PC-9 (cell line): Measurements from ENCODE around the gene SYT2.
"Not testable (repeated sequence)": the region's sequence is repeated elsewhere in the genome, so short reads cannot be mapped to it uniquely, and the experiment has no call there.

ENCODE experiments used
- EZH2 ChIP-seq: fragments of 200-600 bp; sonication (generic); IDR thresholded peaks from 2 replicates; pipeline ENCODE4 v1.8.0; 2017; ENCODE audit warnings: antibody characterized with exemption, low read depth
- TF ChIP-seq, protein P1 (sequence below): fragments of 200-600 bp; sonication (generic); conservative IDR thresholded peaks from 2 replicates; pipeline ENCODE4 v1.6.1; 2017; ENCODE audit warnings: mixed run types, antibody characterized with exemption, mild to moderate bottlenecking, moderate library complexity

- TF ChIP-seq, protein P1, sequence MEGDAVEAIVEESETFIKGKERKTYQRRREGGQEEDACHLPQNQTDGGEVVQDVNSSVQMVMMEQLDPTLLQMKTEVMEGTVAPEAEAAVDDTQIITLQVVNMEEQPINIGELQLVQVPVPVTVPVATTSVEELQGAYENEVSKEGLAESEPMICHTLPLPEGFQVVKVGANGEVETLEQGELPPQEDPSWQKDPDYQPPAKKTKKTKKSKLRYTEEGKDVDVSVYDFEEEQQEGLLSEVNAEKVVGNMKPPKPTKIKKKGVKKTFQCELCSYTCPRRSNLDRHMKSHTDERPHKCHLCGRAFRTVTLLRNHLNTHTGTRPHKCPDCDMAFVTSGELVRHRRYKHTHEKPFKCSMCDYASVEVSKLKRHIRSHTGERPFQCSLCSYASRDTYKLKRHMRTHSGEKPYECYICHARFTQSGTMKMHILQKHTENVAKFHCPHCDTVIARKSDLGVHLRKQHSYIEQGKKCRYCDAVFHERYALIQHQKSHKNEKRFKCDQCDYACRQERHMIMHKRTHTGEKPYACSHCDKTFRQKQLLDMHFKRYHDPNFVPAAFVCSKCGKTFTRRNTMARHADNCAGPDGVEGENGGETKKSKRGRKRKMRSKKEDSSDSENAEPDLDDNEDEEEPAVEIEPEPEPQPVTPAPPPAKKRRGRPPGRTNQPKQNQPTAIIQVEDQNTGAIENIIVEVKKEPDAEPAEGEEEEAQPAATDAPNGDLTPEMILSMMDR = not testable (repeated sequence)
- not testable (repeated sequence) for TF ChIP-seq EZH2
Measured at GRCh38 chr1:202637321-202638018, 72.8 kb downstream of the SYT2 start.
